PC-3 (cell line): ENCODE results near the gene ADD3. TPM values are rescaled to one million over a fixed set of nuclear protein-coding genes. Genes with fewer than 3 reads are reported as not detected.

Source experiments
- ATAC-seq: fragments of 200-7000 bp; cut with Tn5 transposase; 2 replicates; pipeline ENCODE4 v1.9.1; 2020; ENCODE audit warnings: mild to moderate bottlenecking, moderate library complexity
- BruUV-seq: library from RNA; stranded (reverse); fragments of 400-500 nt; replicated peaks from 2 replicates; lab custom pipeline; 2021; lab: Mats Ljungman, UMichigan
- CTCF ChIA-PET: fragments of 300-600 bp; sonication (Branson Sonifier 250); formaldehyde crosslinking; loops from one replicate; lab custom pipeline; 2022; ENCODE audit warnings: antibody characterized with exemption; lab: Charles Lee
- POLR2A ChIA-PET: fragments of 300-600 bp; sonication (Branson Sonifier 250); formaldehyde crosslinking; loops from one replicate; lab custom pipeline; 2022; ENCODE audit warnings: antibody characterized with exemption; ENCODE audit not compliant: unreplicated experiment; lab: Charles Lee
- DNase-seq: peaks from one replicate; pipeline ENCODE4 v3.0.0-alpha.2; 2015
- H2AFZ ChIP-seq: fragments of 300-600 bp; sonication (generic); 2 replicates; pipeline ENCODE4 v1.6.0; 2016; ENCODE audit warnings: antibody characterized with exemption, low read length
- H3F3A ChIP-seq: fragments of 300-600 bp; sonication (generic); one replicate; pipeline ENCODE4 v1.6.0; 2017; ENCODE audit warnings: antibody characterized with exemption, low read length, control low read depth, mild to moderate bottlenecking; ENCODE audit not compliant: unreplicated experiment
- H3K27ac ChIP-seq: fragments of 300-600 bp; sonication (generic); 2 replicates; pipeline ENCODE4 v1.5.1; 2016; ENCODE audit warnings: mild to moderate bottlenecking, low read length
- H3K27me3 ChIP-seq: fragments of 300-600 bp; sonication (generic); 2 replicates; pipeline ENCODE4 v1.6.1; 2016; ENCODE audit warnings: low read length, mixed read lengths
- H3K36me3 ChIP-seq: fragments of 300-600 bp; sonication (generic); 2 replicates; pipeline ENCODE4 v1.6.1; 2016; ENCODE audit warnings: low read depth, mixed run types, low read length, mixed read lengths
- H3K4me1 ChIP-seq: fragments of 300-600 bp; sonication (generic); 2 replicates; pipeline ENCODE4 v1.5.1; 2016; ENCODE audit warnings: low read length; ENCODE audit not compliant: insufficient read depth
- H3K4me2 ChIP-seq: fragments of 300-600 bp; sonication (generic); 2 replicates; pipeline ENCODE4 v1.6.0; 2016; ENCODE audit warnings: low read length
- H3K4me3 ChIP-seq: fragments of 300-600 bp; sonication (generic); 2 replicates; pipeline ENCODE4 v1.5.1; 2016; ENCODE audit warnings: mild to moderate bottlenecking, low read length, mixed read lengths
- H3K79me2 ChIP-seq: fragments of 300-600 bp; sonication (generic); 2 replicates; pipeline ENCODE4 v1.6.1; 2017; ENCODE audit warnings: low read length, mixed read lengths
- H3K9ac ChIP-seq: fragments of 300-600 bp; sonication (generic); 2 replicates; pipeline ENCODE4 v1.6.0; 2016; ENCODE audit warnings: mild to moderate bottlenecking, low read length
- H3K9me2 ChIP-seq: fragments of 300-600 bp; sonication (generic); replicated peaks from 2 replicates; pipeline ENCODE4 v1.6.1; 2016; ENCODE audit warnings: mixed run types, low read length, mixed read lengths
- H3K9me3 ChIP-seq: fragments of 300-600 bp; sonication (generic); 2 replicates; pipeline ENCODE4 v1.6.1; 2016; ENCODE audit warnings: low read length, mixed read lengths
- H4K20me1 ChIP-seq: fragments of 300-600 bp; sonication (generic); 2 replicates; pipeline ENCODE4 v1.6.1; 2016; ENCODE audit warnings: low read length, mixed read lengths
- EZH2 ChIP-seq: fragments of 300-600 bp; sonication (generic); IDR thresholded peaks from one replicate; pipeline ENCODE4 v1.6.1; 2017; ENCODE audit warnings: antibody characterized with exemption, mild to moderate bottlenecking, low read length; ENCODE audit not compliant: unreplicated experiment
- EZH2phosphoT487 ChIP-seq: fragments of 300-600 bp; sonication (generic); IDR thresholded peaks from 2 replicates; pipeline ENCODE4 v1.6.1; 2018; ENCODE audit warnings: mild to moderate bottlenecking, antibody characterized with exemption, low read length, borderline replicate concordance
- intact Hi-C: fragments of 100-400 bp; cut with micrococcal nuclease; formaldehyde crosslinking; loops from 2 replicates; pipeline ENCODE4 v1.9.0; 2023
- total RNA-seq: library from RNA; depleted of rRNA; stranded (reverse); fragments of >200 nt; gene quantifications from 2 replicates; pipeline ENCODE4 v1.2.3, GENCODE V29; 2014
- TF ChIP-seq, protein P1 (sequence below): fragments of 300-600 bp; sonication (generic); conservative IDR thresholded peaks from 2 replicates; pipeline ENCODE4 v1.5.1; 2017; ENCODE audit warnings: antibody characterized with exemption, low read depth, mild to moderate bottlenecking, low read length

The ADD3 gene
- total RNA-seq, 1 experiment from 2014 or later, result 25.7 TPM

DNA sequence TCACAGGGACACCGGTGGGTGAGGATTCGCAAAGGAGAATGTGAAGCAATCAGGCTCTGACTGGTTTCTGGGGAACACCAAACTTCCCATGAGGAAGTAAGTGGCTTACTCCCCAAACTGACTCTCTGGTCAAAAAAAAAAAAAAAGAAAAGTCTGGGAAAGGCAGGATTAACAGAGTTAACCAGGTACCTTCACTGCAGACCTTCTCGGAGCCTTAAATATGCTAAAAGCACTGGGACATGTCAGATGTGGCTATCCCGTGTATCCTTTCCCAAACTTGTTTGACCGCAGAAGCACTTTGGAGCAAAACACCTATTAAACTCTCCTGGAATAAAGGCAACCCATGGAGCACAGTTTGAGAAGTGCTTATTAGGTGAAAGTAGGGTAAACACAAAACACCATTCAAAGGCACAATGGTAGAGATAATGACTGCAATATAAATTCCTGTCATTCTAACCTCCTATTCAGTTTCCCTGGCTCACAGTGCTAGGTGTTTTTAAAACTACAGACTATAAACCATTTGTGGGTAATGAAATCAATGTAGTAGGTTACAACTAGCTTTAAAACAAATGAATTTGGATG, 155.5 kb downstream of the ADD3 start:
- H3F3A ChIP-seq, result no peaks in the 10 kb centered on the region
- no peaks in the 10 kb centered on the region for H3K36me3 ChIP-seq
- H3K79me2 ChIP-seq, result no peaks in the 10 kb centered on the region
- no peak for TF ChIP-seq EZH2phosphoT487
- TF ChIP-seq EZH2, result no peak
- TF ChIP-seq, protein P1, sequence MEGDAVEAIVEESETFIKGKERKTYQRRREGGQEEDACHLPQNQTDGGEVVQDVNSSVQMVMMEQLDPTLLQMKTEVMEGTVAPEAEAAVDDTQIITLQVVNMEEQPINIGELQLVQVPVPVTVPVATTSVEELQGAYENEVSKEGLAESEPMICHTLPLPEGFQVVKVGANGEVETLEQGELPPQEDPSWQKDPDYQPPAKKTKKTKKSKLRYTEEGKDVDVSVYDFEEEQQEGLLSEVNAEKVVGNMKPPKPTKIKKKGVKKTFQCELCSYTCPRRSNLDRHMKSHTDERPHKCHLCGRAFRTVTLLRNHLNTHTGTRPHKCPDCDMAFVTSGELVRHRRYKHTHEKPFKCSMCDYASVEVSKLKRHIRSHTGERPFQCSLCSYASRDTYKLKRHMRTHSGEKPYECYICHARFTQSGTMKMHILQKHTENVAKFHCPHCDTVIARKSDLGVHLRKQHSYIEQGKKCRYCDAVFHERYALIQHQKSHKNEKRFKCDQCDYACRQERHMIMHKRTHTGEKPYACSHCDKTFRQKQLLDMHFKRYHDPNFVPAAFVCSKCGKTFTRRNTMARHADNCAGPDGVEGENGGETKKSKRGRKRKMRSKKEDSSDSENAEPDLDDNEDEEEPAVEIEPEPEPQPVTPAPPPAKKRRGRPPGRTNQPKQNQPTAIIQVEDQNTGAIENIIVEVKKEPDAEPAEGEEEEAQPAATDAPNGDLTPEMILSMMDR, result no peak
- POLR2A ChIA-PET, result no interaction called here
- DNase-seq (no peak), ATAC-seq (no peak)
- H2AFZ ChIP-seq, result no peak overlapping the region
- H3K27me3 ChIP-seq, result no peaks in the 10 kb centered on the region
- H3K4me1 ChIP-seq, result no peaks in the 10 kb centered on the region
- no peak overlapping the region for H3K27ac ChIP-seq
- no peaks in the 10 kb centered on the region for H4K20me1 ChIP-seq
- CTCF ChIA-PET, result no interaction called here
- no TSS peak for BruUV-seq
- no peak overlapping the region for H3K9ac ChIP-seq
- intact Hi-C loops, result no loop called here
- no peak overlapping the region for H3K4me3 ChIP-seq
- H3K9me2 ChIP-seq, result no peaks in the 10 kb centered on the region
- no peaks in the 10 kb centered on the region for H3K9me3 ChIP-seq
- no peak overlapping the region for H3K4me2 ChIP-seq

DNA sequence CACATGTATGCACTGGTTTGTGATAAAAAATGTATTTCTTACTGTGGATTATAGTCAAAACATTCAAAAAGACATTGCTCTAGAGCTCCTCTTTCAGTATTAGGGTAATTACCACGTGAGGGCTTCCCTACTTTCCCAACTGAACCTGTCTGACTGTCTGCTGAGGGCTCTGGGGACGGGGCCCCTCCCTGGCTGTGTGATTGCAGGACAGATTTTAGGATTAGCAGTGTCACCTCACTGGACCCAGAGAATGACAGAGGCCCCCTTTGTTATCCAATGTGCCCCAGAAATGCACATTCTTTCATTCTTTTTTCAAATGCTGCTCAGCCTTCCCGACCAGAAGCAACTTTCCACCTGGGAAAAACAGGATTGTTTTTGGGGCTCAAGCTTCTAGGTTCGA, 156.1 kb downstream of the ADD3 start:
- no TSS peak for BruUV-seq
- intact Hi-C loops, result no loop called here
- TF ChIP-seq, protein P1, result no peak
- no peak for TF ChIP-seq EZH2
- no peak for TF ChIP-seq EZH2phosphoT487
- ATAC-seq, result no peak
- Histone ChIP-seq H3F3A (no peaks in the 10 kb centered on the region), H3K27ac (no peak overlapping the region), H3K27me3 (no peaks in the 10 kb centered on the region), H3K4me3 (no peak overlapping the region), H2AFZ (no peak overlapping the region), H3K36me3 (no peaks in the 10 kb centered on the region), H4K20me1 (no peaks in the 10 kb centered on the region), H3K4me2 (no peak overlapping the region), H3K9ac (no peak overlapping the region), H3K9me3 (no peaks in the 10 kb centered on the region), H3K4me1 (no peaks in the 10 kb centered on the region), H3K9me2 (no peaks in the 10 kb centered on the region), H3K79me2 (no peaks in the 10 kb centered on the region)
- ChIA-PET CTCF (no interaction called here), POLR2A (no interaction called here)
- no peak for DNase-seq

DNA sequence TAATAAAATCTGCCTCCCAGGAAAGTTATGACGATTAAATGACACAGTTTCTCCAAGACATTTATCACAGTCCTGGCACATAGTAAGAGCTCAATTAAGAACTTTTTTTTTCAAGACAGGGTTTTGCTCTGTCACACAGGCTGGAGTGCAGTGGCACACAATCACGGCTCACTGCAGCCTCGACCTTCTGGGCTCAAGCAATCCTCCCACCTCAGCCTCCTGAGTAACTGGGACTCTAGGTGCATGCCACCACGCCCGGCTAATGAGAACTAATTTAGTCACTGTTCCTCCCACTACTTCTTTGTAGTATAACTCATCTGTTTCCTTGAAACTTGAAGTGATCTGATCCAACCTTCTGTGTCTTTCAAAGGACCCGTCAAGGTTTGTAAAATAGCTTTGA, 157.5 kb downstream of the ADD3 start:
- ATAC-seq (no peak), DNase-seq (no peak)
- Histone ChIP-seq H3K27me3 (no peaks in the 10 kb centered on the region), H3K9ac (no peak overlapping the region), H3K27ac (no peak overlapping the region), H4K20me1 (no peaks in the 10 kb centered on the region), H2AFZ (no peak overlapping the region), H3K4me1 (no peaks in the 10 kb centered on the region), H3K9me2 (no peaks in the 10 kb centered on the region), H3K36me3 (no peaks in the 10 kb centered on the region), H3F3A (no peaks in the 10 kb centered on the region), H3K4me3 (no peak overlapping the region), H3K9me3 (no peaks in the 10 kb centered on the region), H3K4me2 (no peak overlapping the region), H3K79me2 (no peaks in the 10 kb centered on the region)
- TF ChIP-seq EZH2phosphoT487 (no peak), EZH2 (no peak)
- TF ChIP-seq, protein P1, result no peak
- POLR2A ChIA-PET, result no interaction called here
- intact Hi-C loops, result no loop called here
- CTCF ChIA-PET, result no interaction called here
- BruUV-seq, result no TSS peak
